ENCODE data around the gene PIK3R6. TPM values are rescaled to one million over a fixed set of nuclear protein-coding genes. Genes with fewer than 3 reads are reported as not detected.
"Not testable (repeated sequence)": the region's sequence is repeated elsewhere in the genome, so short reads cannot be mapped to it uniquely, and the experiment has no call there.

Gene PIK3R6
- polyA plus RNA-seq, 1 experiment: not detected

- no peak for DNase-seq (ENCODE audit: low read depth, low spot score)
- POLR2A ChIA-PET: no interaction called here
- no peak for TF ChIP-seq CTCF (IDR thresholded peaks at IDR 0.05; ENCODE audit: low read depth, low read length)
- H3K4me3 ChIP-seq (ENCODE audit: low read depth, low read length): no peak overlapping the region
- H3K27me3 ChIP-seq (ENCODE audit: control insufficient read depth, insufficient read depth, low read length): peaks cover 7% of the 10 kb centered on the region
- no peaks in the 10 kb centered on the region for H3K9me3 ChIP-seq (ENCODE audit: control insufficient read depth, insufficient read depth, low read length)
- no peak overlapping the region for H3K27ac ChIP-seq (ENCODE audit: low read depth, low read length)
- CTCF ChIA-PET: no interaction called here
Measured at GRCh38 chr17:8806253-8806925, 61.1 kb downstream of the PIK3R6 start.

DNA sequence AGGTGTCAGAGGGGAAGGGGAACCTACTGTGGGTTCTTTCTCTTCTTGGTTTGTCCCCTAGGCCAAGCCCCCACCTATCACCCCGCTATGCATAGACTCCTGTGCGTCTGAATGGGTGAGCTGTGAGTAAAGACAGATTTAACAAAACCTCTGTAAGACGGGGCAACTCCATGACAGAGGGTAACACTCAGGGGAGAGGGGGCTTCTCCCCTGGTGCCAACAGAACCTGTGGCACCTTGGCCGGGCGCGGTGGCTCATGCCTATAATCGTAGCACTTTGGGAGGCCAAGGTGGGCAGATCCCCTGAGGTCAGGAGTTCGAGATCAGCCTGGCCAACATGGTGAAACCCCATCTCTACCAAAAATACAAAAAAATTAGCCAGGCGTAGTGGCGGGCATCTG is 62.1 kb downstream of the PIK3R6 start:
- H3K9me3 ChIP-seq (ENCODE audit: control insufficient read depth, insufficient read depth, low read length); DNase-seq (ENCODE audit: low read depth, low spot score); CTCF ChIA-PET; H3K27me3 ChIP-seq (ENCODE audit: control insufficient read depth, insufficient read depth, low read length); H3K4me3 ChIP-seq (ENCODE audit: low read depth, low read length); POLR2A ChIA-PET; H3K27ac ChIP-seq (ENCODE audit: low read depth, low read length): not testable (repeated sequence)

DNA sequence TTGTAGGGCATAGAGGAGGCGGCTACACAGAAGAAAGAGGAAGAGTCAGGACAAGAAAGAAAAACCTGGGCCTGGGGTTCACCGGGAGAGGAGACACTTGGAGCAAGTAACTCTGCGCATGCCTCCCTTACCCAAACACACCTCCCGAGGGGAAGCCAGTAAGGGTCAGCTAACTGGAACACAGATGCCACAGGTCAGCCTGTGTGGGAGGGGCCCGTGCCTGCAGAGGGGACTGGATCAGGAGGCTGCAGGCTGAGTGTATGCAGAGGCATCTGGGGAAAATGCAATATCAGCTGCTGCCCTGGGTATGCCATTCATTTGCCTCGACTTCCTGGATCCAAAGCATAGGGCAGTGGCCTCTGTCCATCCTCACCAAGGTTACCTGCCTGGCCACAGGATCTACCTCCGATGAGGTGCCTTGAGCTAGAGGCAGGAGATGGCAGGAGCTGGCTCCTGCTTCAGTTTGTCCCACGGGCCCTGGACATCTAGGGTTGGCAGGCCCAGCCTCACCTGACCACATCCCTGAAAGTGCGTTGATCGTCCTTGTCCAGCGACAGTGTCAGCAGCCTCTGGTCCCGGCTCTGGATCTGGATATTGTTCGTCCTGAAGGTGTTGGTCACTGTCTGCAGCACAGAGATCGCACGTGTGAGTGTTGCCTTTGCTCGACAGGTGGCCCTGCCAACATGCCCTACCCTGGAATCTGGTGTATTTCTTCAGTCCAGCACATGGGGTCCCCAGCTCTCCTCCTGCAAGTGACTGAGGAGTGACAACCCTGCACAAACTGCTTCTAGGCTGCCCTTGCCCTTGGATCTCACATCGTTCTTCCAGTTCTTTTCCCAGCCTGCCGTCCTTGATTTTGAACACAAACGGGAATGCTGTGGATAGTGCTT is 63.7 kb downstream of the PIK3R6 start:
- CTCF ChIA-PET: no interaction called here

DNA sequence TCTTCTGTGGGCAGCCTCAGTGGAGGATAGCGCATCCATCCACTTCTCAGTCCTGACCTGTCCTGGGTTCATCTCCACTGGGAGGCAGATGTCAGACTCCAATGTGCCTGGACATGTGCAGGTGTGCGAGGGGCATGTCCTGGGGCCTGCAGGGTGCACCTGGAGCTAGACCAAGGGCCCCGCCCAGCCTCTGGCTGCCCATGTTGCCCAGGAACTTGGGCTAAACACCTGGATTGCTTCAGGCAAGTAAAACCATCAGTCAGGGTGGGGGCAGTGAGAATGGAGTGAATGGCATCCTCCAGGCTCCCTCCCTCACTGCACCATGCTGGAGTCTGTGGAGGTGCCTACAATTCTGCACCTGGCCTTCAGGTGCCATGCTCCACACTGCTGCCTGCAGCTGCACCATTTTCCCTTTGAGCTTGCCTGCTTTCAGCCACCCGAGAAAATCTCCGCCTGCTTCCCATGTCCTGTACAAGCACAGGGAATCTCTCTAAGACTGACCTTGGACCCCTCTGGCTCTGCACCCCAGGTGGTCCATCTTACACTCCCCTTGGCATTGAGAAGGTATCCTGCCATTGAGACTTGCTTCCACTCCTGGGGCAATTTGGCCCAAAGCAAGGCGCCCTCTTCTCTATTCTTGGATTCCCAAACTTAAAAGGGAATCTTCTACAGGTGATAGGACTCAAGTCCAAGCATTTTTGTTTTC is 66.2 kb downstream of the PIK3R6 start:
- no peak for TF ChIP-seq CTCF (IDR thresholded peaks at IDR 0.05; ENCODE audit: low read depth, low read length)
- ChIA-PET POLR2A (no interaction called here), CTCF (no interaction called here)
- no peak overlapping the region for H3K4me3 ChIP-seq (ENCODE audit: low read depth, low read length)
- H3K9me3 ChIP-seq (ENCODE audit: control insufficient read depth, insufficient read depth, low read length): no peaks in the 10 kb centered on the region
- DNase-seq (ENCODE audit: low read depth, low spot score): no peak
- peaks cover 28% of the 10 kb centered on the region for H3K27me3 ChIP-seq (ENCODE audit: control insufficient read depth, insufficient read depth, low read length)
- H3K27ac ChIP-seq (ENCODE audit: low read depth, low read length): no peak overlapping the region

More for the DNA sequence above, 63.7 kb downstream of the PIK3R6 start:
- POLR2A ChIA-PET: no interaction called here
- Histone ChIP-seq H3K4me3 (ENCODE audit: low read depth, low read length) (no peak overlapping the region), H3K27me3 (ENCODE audit: control insufficient read depth, insufficient read depth, low read length) (peaks cover 12% of the 10 kb centered on the region), H3K9me3 (ENCODE audit: control insufficient read depth, insufficient read depth, low read length) (no peaks in the 10 kb centered on the region), H3K27ac (ENCODE audit: low read depth, low read length) (no peak overlapping the region)
- no peak for DNase-seq (ENCODE audit: low read depth, low spot score)
- no peak for TF ChIP-seq CTCF (IDR thresholded peaks at IDR 0.05; ENCODE audit: low read depth, low read length)

DNA sequence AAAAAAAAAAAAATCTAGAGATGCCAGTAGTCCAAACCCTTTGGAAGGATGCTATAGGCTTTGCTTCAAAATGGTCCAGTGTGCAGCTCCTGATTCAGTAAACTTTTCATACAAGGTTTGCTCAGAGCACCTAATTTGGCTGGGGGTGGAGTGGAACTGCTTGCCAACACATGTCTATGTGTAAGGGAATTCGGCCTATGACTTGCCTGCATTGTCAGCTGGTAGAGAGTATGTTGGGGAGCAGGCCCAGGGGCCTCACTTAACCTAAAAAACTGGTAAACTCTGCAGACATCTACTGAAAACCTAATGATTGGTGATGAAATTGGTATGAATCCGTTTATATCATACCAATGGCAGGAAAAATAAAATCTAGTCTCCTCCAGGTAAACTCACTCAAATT is 66.8 kb downstream of the PIK3R6 start:
- Histone ChIP-seq H3K27ac (ENCODE audit: low read depth, low read length) (no peak overlapping the region), H3K27me3 (ENCODE audit: control insufficient read depth, insufficient read depth, low read length) (peaks cover 28% of the 10 kb centered on the region), H3K9me3 (ENCODE audit: control insufficient read depth, insufficient read depth, low read length) (no peaks in the 10 kb centered on the region), H3K4me3 (ENCODE audit: low read depth, low read length) (no peak overlapping the region)
- POLR2A ChIA-PET: no interaction called here
- no peak for TF ChIP-seq CTCF (IDR thresholded peaks at IDR 0.05; ENCODE audit: low read depth, low read length)
- CTCF ChIA-PET: no interaction called here
- DNase-seq (ENCODE audit: low read depth, low spot score): no peak

Data from AG04450 (cell line).